Forelimb muscle (tissue), 1 donor: Measurements from ENCODE around the gene CEACAM16. TPM values are rescaled to one million over a fixed set of nuclear protein-coding genes. Genes with fewer than 3 reads are reported as not detected.
"Not testable (repeated sequence)": the region's sequence is repeated elsewhere in the genome, so short reads cannot be mapped to it uniquely, and the experiment has no call there.

Experiments used
- DNase-seq: peaks from one replicate; pipeline ENCODE4 v3.0.0-alpha.2; 2013; ENCODE audit warnings: low read depth
- polyA plus RNA-seq: library from polyadenylated mRNA; unstranded; fragments of 120-200 nt; gene quantifications from one replicate; pipeline ENCODE4 v1.2.1, GENCODE V29; 2013; ENCODE audit not compliant: insufficient read length

CEACAM16 gene
- polyA plus RNA-seq, 1 donor = 0.37 TPM

- no peak for DNase-seq
Observed at GRCh38 chr19:44703336-44704078, 4.6 kb downstream of the CEACAM16 start.

DNA sequence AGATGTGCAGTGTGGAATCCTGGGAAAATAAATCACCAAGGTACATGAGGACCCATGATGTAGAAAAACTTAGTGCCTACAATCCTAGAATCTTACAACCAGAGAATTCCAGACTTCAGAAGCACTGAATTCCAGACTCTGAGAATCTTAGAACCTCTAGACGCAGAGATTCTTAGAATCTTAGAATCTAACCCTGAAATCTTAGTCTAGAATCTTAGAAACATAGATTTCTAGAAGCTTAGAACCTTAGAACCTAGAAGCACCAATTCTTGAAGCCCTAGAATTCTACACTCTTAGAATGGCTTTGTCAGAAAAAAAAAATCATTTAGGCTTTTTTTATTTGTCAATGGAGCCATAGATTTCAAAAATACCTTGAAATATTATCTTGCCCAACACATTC lies 6.0 kb downstream of the CEACAM16 start:
- no peak for DNase-seq

DNA sequence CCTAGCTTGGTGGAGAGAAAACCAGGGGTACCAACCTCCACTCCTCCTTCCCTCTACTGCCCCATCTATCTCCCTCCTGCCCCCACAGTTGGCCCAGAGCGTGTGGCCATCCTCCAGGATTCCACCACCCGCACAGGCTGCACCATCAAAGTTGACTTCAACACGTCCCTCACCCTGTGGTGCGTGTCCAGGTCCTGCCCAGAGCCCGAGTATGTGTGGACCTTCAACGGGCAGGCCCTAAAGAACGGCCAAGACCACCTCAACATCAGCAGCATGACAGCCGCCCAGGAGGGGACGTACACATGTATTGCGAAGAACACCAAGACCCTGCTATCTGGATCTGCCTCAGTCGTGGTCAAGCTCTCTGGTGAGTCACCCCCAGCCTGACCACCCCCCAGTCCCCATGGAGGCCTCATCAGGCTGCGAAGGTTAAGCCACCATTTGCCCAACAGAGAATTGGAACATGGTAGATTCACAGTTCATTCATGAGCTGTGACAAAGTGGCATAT lies 6.6 kb downstream of the CEACAM16 start:
- DNase-seq = no peak

DNA sequence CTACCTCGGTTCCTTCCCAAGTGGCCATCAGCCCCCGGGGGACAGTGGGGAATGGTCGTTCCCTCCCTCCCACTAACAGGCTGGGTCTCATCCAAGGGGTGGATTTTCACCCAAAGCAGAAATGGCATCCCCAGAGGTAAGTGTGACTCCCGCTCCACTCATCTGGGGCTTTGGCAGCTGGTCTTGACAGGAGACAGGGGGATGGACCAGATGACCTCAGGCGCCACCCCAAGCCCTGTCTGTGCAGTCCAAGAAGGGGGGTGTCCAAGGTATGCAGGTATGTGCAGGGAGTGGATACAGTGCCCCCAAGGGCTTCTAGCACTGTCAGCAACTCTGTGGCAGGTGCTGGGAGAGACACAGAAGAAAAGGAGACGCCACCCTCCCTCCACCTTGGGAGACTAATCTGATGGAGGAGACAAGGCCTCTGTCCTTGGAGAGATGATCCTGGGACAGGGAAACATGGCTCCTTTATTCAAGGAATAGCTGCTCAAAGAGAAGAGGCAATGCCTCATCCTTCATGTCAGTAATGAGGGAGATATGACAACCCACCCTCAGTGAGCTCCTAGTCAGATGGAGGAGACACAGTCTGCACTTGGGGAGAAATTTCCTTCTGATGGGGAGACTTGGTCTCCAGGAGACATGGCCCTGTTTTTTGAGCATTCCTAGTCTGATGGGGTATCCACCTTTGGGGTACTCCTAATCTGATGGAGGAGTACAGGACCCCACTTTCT lies 7.7 kb downstream of the CEACAM16 start:
- no peak for DNase-seq

GRCh38 chr19:44707794-44708193 lies 8.8 kb downstream of the CEACAM16 start:
- DNase-seq = no peak

GRCh38 chr19:44708940-44709339 lies 10.0 kb downstream of the CEACAM16 start:
- no peak for DNase-seq

DNA sequence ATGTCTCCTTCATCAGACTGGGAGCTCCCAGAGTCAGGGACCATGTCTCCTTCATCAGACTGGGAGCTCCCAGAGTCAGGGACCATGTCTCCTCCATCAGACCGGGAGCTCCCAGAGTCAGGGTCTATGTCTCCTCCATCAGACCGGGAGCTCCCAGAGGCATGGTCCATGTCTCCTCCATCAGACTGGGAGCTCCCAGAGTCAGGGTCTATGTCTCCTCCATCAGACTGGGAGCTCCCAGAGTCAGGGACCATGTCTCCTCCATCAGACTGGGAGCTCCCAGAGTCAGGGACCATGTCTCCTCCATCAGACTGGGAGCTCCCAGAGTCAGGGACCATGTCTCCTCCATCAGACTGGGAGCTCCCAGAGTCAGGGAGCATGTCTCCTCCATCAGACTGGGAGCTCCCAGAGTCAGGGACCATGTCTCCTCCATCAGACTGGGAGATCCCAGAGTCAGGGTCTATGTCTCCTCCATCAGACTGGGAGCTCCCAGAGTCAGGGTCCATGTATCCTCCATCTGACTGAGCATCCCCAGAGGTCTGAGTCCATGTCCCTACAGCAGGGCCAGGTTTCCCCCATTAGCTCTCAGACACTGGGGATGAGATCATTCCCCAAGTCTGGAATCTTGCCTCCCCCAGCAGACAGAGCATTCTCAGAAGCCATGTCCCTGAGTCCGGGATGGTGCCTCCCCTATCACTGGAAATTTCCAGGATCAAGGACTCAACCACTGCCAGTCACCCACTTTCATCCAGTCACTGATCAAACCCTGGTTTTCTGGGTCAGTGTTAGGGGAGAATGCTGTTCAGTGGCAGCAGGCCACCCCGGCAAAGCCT lies 10.7 kb downstream of the CEACAM16 start:
- DNase-seq = not testable (repeated sequence)

DNA sequence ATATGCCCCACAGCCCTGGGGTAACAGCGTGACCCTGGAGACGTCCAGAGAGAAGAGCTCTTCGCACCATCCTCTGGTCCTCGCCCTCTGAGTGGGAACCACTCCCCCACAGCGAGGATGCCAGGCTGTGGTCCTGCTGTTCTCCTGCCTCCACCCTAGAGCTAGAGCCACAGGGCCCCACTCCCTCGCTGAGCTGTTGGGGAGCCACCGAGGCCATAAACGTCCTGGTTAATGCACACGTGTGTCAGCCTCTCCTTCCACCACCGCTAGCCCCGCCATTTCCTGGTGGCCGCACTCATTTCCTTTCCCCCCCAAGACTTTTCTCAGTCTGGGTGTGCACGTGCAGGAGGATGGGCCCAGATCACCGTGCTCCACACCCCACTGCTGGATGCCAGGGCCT lies 11.5 kb downstream of the CEACAM16 start:
- DNase-seq = no peak

DNA sequence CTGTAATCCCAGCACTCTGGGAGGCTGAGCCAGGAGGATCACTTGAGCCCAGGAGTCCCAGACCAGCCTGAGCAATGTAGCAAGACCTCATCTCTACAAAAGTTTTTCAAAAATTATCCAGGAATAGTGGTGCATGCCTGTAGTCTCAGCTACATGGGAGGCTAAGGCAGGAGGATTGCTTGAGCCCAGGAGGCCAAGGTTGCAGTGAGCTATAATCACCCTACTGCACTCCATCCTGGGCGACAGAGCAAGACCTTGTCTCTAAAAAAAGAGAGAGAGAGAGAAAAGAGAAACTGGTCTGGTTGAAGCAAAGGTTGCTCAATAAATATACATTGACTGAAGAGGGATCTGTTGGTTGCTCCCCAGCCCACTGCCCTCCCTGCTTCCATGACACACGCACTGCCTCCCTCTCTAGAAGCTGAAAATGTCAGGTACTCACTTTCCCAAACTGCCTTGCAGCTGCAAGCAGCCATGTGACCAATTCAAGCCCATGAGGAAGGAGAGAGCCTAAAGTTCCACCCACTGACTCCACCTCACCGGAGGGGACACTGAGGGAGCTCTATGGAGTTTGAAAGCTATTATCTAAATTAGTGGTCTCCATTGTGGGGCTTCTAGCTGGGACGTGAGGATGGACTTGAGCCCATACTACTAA lies 14.0 kb downstream of the CEACAM16 start:
- DNase-seq = no peak

GRCh38 chr19:44714597-44715169 lies 15.7 kb downstream of the CEACAM16 start:
- DNase-seq = no peak

DNA sequence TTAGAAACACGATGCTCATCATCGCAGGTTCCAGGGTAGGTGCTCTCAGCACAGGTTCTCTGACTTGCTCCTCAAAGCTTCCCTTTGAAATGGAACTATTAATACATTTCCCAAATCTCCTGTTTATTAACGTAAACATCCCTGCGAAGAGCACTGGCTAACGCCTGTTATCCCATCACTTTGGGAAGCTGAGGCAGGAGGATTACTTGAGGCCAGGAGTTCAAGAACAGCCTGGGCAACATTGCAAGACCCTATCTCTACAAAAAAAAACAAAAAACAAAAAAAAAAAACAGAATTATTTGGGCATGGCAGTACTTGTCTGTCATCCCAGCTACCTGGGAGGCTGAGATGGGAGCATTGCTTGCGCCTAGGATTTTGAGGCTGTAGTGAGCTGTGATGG lies 18.7 kb downstream of the CEACAM16 start:
- no peak for DNase-seq

GRCh38 chr19:44718441-44719261 lies 19.7 kb downstream of the CEACAM16 start:
- DNase-seq = no peak

- no peak for DNase-seq
Observed at GRCh38 chr19:44719262-44719701, 20.3 kb downstream of the CEACAM16 start.

DNA sequence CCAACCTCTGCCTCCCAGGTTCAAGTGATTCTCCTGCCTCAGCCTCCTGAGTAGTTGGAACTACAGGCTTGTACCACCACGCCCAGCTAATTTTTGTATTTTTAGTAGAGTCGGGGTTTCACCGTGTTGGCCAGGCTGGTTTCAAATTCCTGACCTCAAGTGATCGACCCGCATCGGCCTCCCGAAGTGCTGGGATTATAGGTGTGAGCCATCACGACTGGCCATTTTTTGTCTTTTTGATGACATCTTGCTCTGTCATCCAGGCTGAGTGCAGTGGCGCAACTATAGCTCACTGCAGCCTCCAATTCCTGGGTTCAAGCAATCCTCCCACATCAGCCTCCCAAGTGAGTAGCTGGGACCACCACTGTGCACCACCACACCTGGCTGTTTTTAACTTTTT lies 21.4 kb downstream of the CEACAM16 start:
- DNase-seq = not testable (repeated sequence)

DNA sequence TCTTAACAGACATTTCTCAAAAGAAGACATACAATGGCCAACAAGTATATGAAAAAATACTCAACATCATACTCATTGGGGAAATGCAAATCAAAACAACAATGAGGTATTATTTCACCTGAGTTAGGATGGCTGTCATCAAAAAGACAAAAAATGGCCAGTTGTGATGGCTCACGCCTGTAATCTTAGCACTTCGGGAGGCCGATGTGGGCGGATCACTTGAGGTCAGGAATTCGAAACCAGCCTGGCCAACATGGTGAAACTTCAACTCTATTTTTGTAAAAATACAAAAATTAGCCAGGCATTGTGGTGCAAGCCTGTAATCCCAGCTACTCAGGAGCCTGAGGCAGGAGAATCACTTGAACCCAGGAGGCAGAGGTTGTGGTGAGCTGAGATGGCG lies 22.0 kb downstream of the CEACAM16 start:
- DNase-seq = no peak

DNA sequence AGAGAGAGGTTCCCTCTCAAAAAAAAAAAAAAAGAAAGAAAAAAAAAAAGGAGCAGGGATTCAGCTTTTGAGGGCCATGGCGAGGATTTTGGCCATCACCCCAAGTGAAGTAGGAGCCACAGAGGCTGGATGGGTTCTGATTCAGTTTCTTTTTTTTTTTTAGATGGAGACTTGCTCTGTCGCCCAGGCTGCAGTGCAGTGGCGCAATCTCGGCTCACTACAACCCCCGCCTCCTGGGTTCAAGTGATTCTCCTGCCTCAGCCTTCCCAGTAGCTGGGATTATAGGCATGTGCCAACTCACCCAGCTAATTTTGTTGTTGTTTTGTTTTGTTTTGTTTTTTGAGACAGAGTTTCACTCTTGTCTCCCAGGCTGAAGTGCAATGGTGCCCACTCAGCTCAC lies 22.4 kb downstream of the CEACAM16 start:
- DNase-seq = not testable (repeated sequence)

- DNase-seq = no peak
Observed at GRCh38 chr19:44722131-44723121, 23.5 kb downstream of the CEACAM16 start.

- no peak for DNase-seq
Observed at GRCh38 chr19:44723299-44723951, 24.5 kb downstream of the CEACAM16 start.

DNA sequence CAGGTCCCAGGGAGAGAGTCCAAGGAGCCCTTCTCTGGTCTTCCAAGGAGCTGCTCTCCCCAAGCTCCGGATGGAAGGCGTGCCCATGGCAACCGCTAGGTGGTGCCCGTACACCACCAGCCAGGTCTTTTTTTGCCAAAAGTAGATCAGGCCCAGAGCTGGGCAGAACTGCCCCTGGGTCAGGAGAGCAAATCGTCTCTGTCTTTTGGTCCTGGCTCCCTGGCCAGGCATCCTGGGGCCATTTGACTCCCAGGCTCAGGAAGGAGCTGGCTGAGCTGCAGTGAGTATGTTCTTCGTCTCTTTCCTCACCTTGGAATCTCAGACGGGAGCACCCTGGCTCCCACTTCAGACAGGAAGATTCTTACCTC lies 25.0 kb downstream of the CEACAM16 start:
- no peak for DNase-seq
